Stimulated activated CD8-positive, alpha-beta memory T cell treated with anti-CD3 and anti-CD28 coated beads, Interleukin-15, amount 100 ng/mL, for 48 hours (primary cell): ENCODE results near the gene SYT8.
"Not testable (repeated sequence)": the region's sequence is repeated elsewhere in the genome, so short reads cannot be mapped to it uniquely, and the experiment has no call there.

ENCODE experiments used
- DNase-seq, 2 donors: peaks; one replicate each; pipeline ENCODE4 v3.0.0-alpha.2; 2020; ENCODE audit warnings: low read depth in 2 of 2

The SYT8 gene

GRCh38 chr11:1834779-1835670, at the start of gene SYT8:
SYT8 (plus strand) TSS chr11:1834990; CDS start chr11:1835106, 116 bp downstream.
- DNase-seq: no peak

- DNase-seq: no peak
Observed at GRCh38 chr11:1785749-1786413, 48.9 kb upstream of the SYT8 start.

- no peak for DNase-seq
Observed at GRCh38 chr11:1786466-1786865, 48.3 kb upstream of the SYT8 start.

DNA sequence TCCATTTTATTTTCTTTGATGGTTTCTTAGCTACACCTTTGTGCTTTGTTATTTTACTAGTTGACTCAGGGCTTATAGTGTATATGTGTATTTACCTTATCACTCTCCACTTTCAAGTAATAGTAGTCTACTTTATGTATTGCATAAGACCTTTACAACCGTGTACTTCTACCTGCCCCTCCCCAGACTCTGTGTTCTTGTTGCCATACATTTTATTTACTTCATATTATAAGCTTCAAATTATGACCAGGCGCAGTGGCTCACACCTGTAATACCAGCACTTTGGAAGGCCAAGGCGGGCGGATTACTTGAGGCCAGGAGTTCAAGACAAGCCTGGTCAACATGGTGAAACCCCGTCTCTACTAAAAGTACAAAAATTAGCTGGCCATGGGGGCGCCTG, 42.9 kb upstream of the SYT8 start:
- DNase-seq: no peak

DNA sequence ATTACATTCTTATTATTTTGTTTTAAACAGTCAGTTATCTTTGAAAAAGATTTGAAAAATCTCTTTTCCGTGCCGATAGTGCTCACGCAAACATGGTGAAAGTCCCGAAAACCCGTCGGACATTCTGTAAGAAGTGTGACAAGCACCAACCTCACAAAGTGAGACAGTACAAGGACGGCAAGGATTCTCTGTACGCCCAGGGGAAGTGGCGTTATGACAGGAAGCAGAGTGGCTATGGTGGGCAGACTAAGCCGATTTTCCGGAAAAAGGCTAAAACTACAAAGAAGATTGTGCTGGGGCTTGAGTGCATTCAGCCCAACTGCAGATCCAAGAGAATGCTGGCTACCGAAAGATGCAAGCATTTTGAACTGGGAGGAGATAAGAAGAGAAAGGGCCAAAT, 42.3 kb upstream of the SYT8 start:
- DNase-seq: no peak

- no peak for DNase-seq
Observed at GRCh38 chr11:1793081-1793480, 41.7 kb upstream of the SYT8 start.

DNA sequence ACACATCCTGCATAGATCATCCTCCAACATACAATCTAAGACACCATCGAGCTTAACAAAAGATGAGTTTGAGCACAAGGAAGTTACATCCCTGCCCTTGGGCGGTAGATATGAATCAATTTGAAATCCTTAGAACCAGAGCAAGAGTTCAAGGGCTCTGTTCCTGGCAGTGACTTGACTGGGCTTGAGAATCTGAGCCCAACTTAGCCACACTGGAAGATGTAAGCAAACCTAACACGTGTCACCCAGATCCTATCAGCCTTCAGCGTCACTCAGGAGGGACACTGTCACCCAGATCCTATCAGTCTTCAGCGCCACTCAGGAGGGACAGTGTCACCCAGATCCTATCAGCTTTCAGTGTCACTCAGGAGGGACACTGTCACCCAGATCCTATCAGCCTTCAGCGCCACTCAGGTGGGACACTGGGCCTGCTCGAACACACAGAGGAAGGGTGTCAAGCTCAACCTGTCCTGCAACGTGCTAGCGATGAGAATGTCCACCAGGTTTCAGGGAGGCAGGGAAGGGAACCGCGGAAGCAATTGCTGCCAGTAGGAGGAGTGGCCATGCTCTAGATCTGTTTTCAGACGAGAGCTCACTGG, 38.3 kb upstream of the SYT8 start:
- no peak for DNase-seq

- DNase-seq: no peak
Observed at GRCh38 chr11:1797391-1798125, 37.2 kb upstream of the SYT8 start.

- DNase-seq: no peak
Observed at GRCh38 chr11:1803246-1803645, 31.5 kb upstream of the SYT8 start.

DNA sequence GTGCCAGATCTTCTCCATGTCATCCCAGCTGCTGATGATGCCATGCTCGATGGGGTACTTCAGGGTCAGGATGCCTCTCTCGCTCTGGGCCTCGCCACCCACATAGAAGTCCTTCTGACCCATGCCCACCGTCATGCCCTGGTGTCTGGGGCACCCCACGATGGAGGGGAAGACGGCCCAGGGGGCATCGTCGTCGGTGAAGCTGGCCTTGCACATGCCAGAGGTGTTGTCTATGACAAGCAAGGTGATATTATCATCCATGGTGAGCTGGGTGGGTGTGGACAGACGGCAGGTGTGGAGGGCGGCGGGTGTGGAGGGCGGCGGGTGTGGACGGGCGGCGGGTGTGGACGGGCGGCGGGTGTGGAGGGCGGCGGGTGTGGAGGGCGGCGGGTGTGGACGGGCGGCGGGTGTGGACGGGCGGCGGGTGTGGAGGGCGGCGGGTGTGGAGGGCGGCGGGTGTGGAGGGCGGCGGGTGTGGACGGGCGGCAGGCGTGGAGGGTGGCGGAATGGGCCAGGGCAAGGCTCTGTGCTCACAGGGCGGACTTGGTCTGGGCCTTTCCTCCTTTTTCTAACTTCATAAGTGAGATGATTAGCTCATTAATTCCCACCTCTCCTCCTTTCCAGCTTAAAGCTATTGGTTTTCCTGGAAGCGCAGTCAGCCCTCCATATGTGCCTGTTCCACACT, 30.8 kb upstream of the SYT8 start:
- DNase-seq: not testable (repeated sequence)

DNA sequence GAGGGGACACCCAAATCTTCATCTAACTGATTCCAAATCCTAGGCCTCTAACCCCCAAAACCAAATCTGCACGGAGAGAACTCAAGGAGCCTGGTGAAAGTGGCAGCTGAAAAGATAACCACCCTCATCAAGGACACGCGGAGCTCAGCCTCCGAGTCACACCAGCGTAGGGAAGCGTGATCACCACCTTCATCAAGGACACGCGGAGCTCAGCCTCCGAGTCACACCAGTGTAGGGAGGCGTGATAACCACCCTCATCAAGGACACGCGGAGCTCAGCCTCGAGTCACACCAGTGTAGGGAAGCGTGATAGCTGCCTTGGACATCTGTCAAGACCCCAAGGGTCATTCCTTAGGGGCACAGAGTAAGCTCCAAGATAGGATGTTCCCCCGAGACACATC, 29.3 kb upstream of the SYT8 start:
- DNase-seq: no peak

GRCh38 chr11:1807264-1807995, 27.4 kb upstream of the SYT8 start:
- DNase-seq: no peak

GRCh38 chr11:1810761-1811160, 24.0 kb upstream of the SYT8 start:
- DNase-seq: no peak

DNA sequence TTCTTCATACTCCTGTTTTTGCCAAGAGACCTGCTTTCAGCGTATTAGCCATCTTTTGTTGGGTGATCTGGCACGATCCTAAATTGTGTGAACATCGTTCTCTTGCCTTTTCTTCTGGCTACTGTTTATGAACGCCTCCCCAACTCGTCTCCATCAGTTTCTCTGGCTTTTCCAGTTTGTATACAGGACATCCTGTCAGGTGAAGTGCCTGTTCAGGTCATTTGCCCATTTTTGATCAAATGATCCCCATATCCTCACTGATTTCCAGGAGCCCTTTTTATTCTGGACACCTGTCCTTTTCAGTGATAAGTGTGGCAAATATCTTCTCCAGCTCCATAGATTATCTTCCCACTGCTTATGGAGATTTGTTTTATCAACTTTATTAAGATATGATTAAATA, 22.5 kb upstream of the SYT8 start:
- DNase-seq: no peak

GRCh38 chr11:1812801-1813200, 22.0 kb upstream of the SYT8 start:
- no peak for DNase-seq

- not testable (repeated sequence) for DNase-seq
Observed at GRCh38 chr11:1813356-1813755, 21.4 kb upstream of the SYT8 start.

GRCh38 chr11:1814691-1815090, 20.1 kb upstream of the SYT8 start:
- DNase-seq: no peak

DNA sequence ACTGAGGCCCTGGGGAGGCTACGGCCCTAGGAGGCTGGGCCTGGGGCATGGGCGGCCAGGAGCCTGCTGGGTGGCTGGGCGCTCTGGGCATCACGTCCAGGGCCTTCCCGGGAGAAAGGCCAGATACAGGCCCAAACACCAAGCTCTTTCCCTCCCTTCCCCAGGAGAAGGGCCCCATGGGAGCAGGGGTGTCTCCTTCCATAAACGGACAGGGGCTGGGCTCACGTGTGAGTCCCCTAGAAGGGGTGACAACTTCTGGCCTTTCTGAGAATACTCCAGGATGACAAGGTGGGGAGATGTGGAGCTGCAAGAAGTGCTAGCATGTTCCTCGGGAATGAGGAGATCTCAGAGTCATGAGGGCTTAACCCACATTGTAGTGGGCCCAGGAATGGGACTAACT, 19.5 kb upstream of the SYT8 start:
- DNase-seq: no peak

DNA sequence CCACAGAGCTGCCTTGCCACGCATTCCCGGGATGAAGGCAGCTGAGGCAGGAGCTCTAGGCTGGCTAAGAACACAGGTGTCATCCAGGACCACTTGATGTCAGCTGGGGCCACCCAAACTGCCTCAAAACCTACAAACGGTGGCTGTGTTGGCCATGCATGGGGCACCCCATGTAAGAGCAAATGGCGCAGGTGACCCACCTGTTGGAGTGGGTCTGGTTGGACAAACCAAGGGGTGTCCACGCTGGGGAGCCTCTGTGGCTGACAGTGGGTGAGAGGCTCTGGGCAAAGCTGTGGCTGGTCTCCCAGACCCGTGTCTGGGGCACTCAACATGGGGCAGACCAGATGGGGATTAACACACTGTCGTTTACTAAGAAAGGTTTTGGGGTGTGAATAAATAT, 19.0 kb upstream of the SYT8 start:
- DNase-seq: no peak

DNA sequence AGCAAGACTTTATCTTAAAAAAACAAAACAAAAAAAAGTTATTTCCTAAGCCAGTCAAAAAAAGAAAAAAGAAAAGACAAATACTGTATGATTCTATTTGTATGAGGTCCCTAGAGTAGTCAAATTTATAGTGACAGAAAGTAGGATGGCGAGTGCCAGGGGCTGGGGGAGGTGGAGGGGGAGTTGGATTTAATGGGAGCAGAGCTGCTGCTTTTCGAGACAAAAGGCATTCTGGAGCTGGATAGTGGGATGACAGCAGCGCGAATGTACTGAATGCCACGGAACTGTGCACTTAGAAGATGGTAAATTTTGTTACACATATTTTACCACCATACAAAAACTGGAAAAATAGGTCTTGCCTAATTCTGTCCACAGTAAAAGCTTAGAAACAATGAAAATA, 17.8 kb upstream of the SYT8 start:
- no peak for DNase-seq

GRCh38 chr11:1817511-1817910, 17.3 kb upstream of the SYT8 start:
- no peak for DNase-seq
